Stimulated activated CD4-positive, alpha-beta T cell treated with anti-CD3 and anti-CD28 coated beads, Interleukin-4, amount 100 ng/mL, for 4 hours (primary cell): ENCODE results near the gene ZNF786.

Source experiments
- DNase-seq, 2 experiments: peaks; one replicate each; pipeline ENCODE4 v3.0.0-alpha.2; 2020

Gene ZNF786

GRCh38 chr7:149027611-149028345, 62.7 kb downstream of the ZNF786 start:
- no peak for DNase-seq

GRCh38 chr7:149027055-149027454, 63.5 kb downstream of the ZNF786 start:
- peak in 1 of 2 experiments; percentile 5 for DNase-seq

GRCh38 chr7:149023662-149024061, 66.9 kb downstream of the ZNF786 start:
- no peak for DNase-seq

- no peak for DNase-seq
Observed at GRCh38 chr7:149022756-149023360, 67.7 kb downstream of the ZNF786 start.

GRCh38 chr7:149021725-149022062, 68.8 kb downstream of the ZNF786 start:
- DNase-seq = no peak

GRCh38 chr7:149020483-149020882, 70.0 kb downstream of the ZNF786 start:
- DNase-seq = no peak
